ENCODE measurements around the gene TRMT10C. TPM values are rescaled to one million over a fixed set of nuclear protein-coding genes. Genes with fewer than 3 reads are reported as not detected.
"Not testable (repeated sequence)": the region's sequence is repeated elsewhere in the genome, so short reads cannot be mapped to it uniquely, and the experiment has no call there.

Gene TRMT10C
- total RNA-seq, 1 donor from 2014 or later = 14.7 TPM

- Histone ChIP-seq H3K4me1 (no peaks in the 10 kb centered on the region), H3K9me3 (no peaks in the 10 kb centered on the region), H3K36me3 (no peaks in the 10 kb centered on the region), H3K27ac (no peak overlapping the region), H3K4me3 (no peak overlapping the region), H3K27me3 (no peaks in the 10 kb centered on the region)
- DNase-seq (ENCODE audit: extremely low spot score in 2 of 2) = no peak
- no peak for TF ChIP-seq POLR2AphosphoS5 (IDR thresholded peaks at IDR 0.05; ENCODE audit: insufficient read depth in 1 of 2, low read depth in 1 of 2)
- TF ChIP-seq CTCF (IDR thresholded peaks at IDR 0.05) = no peak
- TF ChIP-seq POLR2A (IDR thresholded peaks at IDR 0.05) = no peak
- intact Hi-C loops (cut with DNase I) = no loop called here
Observed at GRCh38 chr3:101533603-101533968, 28.1 kb upstream of the TRMT10C start.

GRCh38 chr3:101535221-101535620 lies 26.4 kb upstream of the TRMT10C start:
- Histone ChIP-seq H3K4me1 (no peaks in the 10 kb centered on the region), H3K4me3 (no peak overlapping the region), H3K9me3 (no peaks in the 10 kb centered on the region), H3K27ac (no peak overlapping the region), H3K27me3 (no peaks in the 10 kb centered on the region), H3K36me3 (no peaks in the 10 kb centered on the region)
- TF ChIP-seq POLR2A (IDR thresholded peaks at IDR 0.05) = no peak
- TF ChIP-seq POLR2AphosphoS5 (IDR thresholded peaks at IDR 0.05; ENCODE audit: insufficient read depth in 1 of 2, low read depth in 1 of 2) = no peak
- TF ChIP-seq CTCF (IDR thresholded peaks at IDR 0.05) = no peak
- DNase-seq (ENCODE audit: extremely low spot score in 2 of 2) = no peak
- intact Hi-C loops (cut with DNase I) = no loop called here

- H3K36me3 ChIP-seq = no peaks in the 10 kb centered on the region
- intact Hi-C loops (cut with DNase I) = no loop called here
- H3K9me3 ChIP-seq = no peaks in the 10 kb centered on the region
- H3K4me1 ChIP-seq = no peaks in the 10 kb centered on the region
- H3K27me3 ChIP-seq = no peaks in the 10 kb centered on the region
- H3K4me3 ChIP-seq = no peak overlapping the region
- H3K27ac ChIP-seq = no peak overlapping the region
- no peak for DNase-seq (ENCODE audit: extremely low spot score in 2 of 2)
- no peak for TF ChIP-seq POLR2AphosphoS5 (IDR thresholded peaks at IDR 0.05; ENCODE audit: insufficient read depth in 1 of 2, low read depth in 1 of 2)
- TF ChIP-seq POLR2A (IDR thresholded peaks at IDR 0.05) = no peak
- TF ChIP-seq CTCF (IDR thresholded peaks at IDR 0.05) = no peak
Observed at GRCh38 chr3:101536266-101536665, 25.4 kb upstream of the TRMT10C start.

GRCh38 chr3:101536955-101537354 lies 24.7 kb upstream of the TRMT10C start:
- DNase-seq (ENCODE audit: extremely low spot score in 2 of 2); H3K36me3 ChIP-seq; H3K4me1 ChIP-seq; H3K4me3 ChIP-seq; H3K9me3 ChIP-seq; H3K27ac ChIP-seq; intact Hi-C loops (cut with DNase I); H3K27me3 ChIP-seq: not testable (repeated sequence)

GRCh38 chr3:101542957-101543356 lies 18.7 kb upstream of the TRMT10C start:
- Histone ChIP-seq H3K27ac (no peak overlapping the region), H3K4me3 (no peak overlapping the region), H3K36me3 (no peaks in the 10 kb centered on the region), H3K4me1 (no peaks in the 10 kb centered on the region), H3K9me3 (no peaks in the 10 kb centered on the region), H3K27me3 (no peaks in the 10 kb centered on the region)
- TF ChIP-seq POLR2A (IDR thresholded peaks at IDR 0.05) (no peak), CTCF (IDR thresholded peaks at IDR 0.05) (no peak), POLR2AphosphoS5 (IDR thresholded peaks at IDR 0.05; ENCODE audit: insufficient read depth in 1 of 2, low read depth in 1 of 2) (no peak)
- intact Hi-C loops (cut with DNase I) = no loop called here
- DNase-seq (ENCODE audit: extremely low spot score in 2 of 2) = no peak

Measured in vagina (tissue), 2 donors.